ENCODE results near the gene CDCA7L.
"Not testable (repeated sequence)": the region's sequence is repeated elsewhere in the genome, so short reads cannot be mapped to it uniquely, and the experiment has no call there.

Gene CDCA7L

GRCh38 chr7:21867816-21868575, 77.7 kb downstream of the CDCA7L start:
- Histone ChIP-seq H3K4me3 (ENCODE audit: low read length) (peak overlapping the region; percentile 22; the same call in 1 of the 2 replicates), H3K27me3 (ENCODE audit: insufficient read depth, low read length) (no peaks in the 10 kb centered on the region), H3K9ac (ENCODE audit: low read depth, low read length) (peak overlapping the region; percentile 23; the same call in 1 of the 2 replicates), H3K4me1 (ENCODE audit: insufficient read depth, low read length) (peaks cover 60% of the 10 kb centered on the region), H3K27ac (ENCODE audit: low read length) (peak overlapping the region; percentile 50), H3K9me3 (ENCODE audit: insufficient read depth, low read depth, low read length) (no peaks in the 10 kb centered on the region), H3K36me3 (ENCODE audit: insufficient read depth, low read depth, low read length) (no peaks in the 10 kb centered on the region)

DNA sequence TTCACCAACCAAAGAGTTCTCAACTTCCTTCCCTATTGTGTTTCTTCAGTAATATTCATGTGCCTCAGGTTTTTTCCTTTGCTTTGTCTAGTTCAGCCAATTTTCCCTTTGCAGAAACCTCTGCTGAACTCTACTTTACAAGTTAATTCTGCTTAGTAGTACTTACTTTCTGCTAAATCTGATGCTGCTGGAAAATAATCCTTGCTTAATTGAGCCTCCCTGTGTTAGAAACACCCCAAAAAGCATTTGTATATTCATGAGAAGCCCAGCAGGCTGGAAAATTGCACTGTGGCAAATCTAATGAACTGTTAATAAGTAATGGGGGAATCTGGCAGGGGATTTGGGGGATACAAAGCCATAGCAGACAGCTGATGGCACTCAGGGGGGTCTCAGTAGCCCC, 78.5 kb downstream of the CDCA7L start:
- peak overlapping the region; percentile 50 for H3K27ac ChIP-seq (ENCODE audit: low read length)
- peak overlapping the region; percentile 23; the same call in 1 of the 2 replicates for H3K9ac ChIP-seq (ENCODE audit: low read depth, low read length)
- peak overlapping the region; percentile 22; the same call in 1 of the 2 replicates for H3K4me3 ChIP-seq (ENCODE audit: low read length)
- H3K9me3 ChIP-seq (ENCODE audit: insufficient read depth, low read depth, low read length): no peaks in the 10 kb centered on the region
- peaks cover 57% of the 10 kb centered on the region for H3K4me1 ChIP-seq (ENCODE audit: insufficient read depth, low read length)
- H3K27me3 ChIP-seq (ENCODE audit: insufficient read depth, low read length): no peaks in the 10 kb centered on the region
- H3K36me3 ChIP-seq (ENCODE audit: insufficient read depth, low read depth, low read length): no peaks in the 10 kb centered on the region

DNA sequence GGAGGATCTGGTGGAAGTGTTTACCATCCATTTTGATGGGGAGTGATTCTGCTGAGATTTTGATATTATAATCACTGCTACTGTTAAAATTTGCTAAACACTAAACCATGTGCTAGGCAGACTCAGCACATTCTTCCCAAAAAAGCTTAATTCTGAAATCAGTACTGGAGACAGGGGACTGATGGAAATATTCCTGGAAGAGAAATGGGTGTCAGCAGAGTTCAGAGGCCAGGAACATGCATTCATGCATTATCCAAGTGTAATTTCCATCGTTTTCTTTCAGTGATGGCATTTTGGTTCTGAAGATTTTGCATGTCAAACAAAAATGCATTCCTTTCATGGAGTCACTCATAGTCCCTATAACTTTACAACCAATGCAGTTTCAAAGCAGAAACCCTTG, 79.0 kb downstream of the CDCA7L start:
- peak overlapping the region; percentile 48 for H3K27ac ChIP-seq (ENCODE audit: low read length)

GRCh38 chr7:21865631-21866204, 80.0 kb downstream of the CDCA7L start:
- H3K27ac ChIP-seq (ENCODE audit: low read length); H3K4me3 ChIP-seq (ENCODE audit: low read length); H3K9ac ChIP-seq (ENCODE audit: low read depth, low read length); H3K27me3 ChIP-seq (ENCODE audit: insufficient read depth, low read length); H3K9me3 ChIP-seq (ENCODE audit: insufficient read depth, low read depth, low read length); H3K36me3 ChIP-seq (ENCODE audit: insufficient read depth, low read depth, low read length): not testable (repeated sequence)
- peaks cover 55% of the 10 kb centered on the region for H3K4me1 ChIP-seq (ENCODE audit: insufficient read depth, low read length)

More for the DNA sequence above, 79.0 kb downstream of the CDCA7L start:
- Histone ChIP-seq H3K4me1 (ENCODE audit: insufficient read depth, low read length) (peaks cover 57% of the 10 kb centered on the region), H3K27me3 (ENCODE audit: insufficient read depth, low read length) (no peaks in the 10 kb centered on the region), H3K9ac (ENCODE audit: low read depth, low read length) (peak overlapping the region; percentile 23; the same call in 1 of the 2 replicates), H3K36me3 (ENCODE audit: insufficient read depth, low read depth, low read length) (no peaks in the 10 kb centered on the region), H3K4me3 (ENCODE audit: low read length) (peak overlapping the region; percentile 22; the same call in 1 of the 2 replicates), H3K9me3 (ENCODE audit: insufficient read depth, low read depth, low read length) (no peaks in the 10 kb centered on the region)

DNA sequence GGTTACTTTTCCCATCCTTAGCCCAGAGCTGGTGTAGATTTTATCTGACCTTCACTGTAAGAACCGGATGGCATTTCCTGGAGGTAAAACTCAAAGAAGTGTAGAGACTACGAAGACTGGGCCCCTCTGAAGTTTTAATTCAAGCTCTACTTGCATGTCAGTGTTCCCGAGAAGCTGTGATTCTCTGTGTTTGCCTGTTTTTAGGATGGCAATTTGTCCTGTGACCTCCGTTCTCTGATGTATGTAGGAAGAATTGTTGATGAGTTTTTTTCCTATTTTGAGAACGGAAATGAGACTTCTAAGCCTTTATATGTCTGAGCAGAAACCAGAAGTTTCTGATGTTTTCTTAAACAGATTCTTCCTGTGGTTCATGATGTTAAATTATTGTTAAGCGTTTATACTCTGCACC, 94.1 kb downstream of the CDCA7L start:
- H3K27ac ChIP-seq (ENCODE audit: low read length): no peak overlapping the region
- H3K36me3 ChIP-seq (ENCODE audit: insufficient read depth, low read depth, low read length): no peaks in the 10 kb centered on the region
- no peak overlapping the region for H3K9ac ChIP-seq (ENCODE audit: low read depth, low read length)
- H3K4me1 ChIP-seq (ENCODE audit: insufficient read depth, low read length): no peaks in the 10 kb centered on the region
- H3K9me3 ChIP-seq (ENCODE audit: insufficient read depth, low read depth, low read length): no peaks in the 10 kb centered on the region; the same call in 1 of the 2 replicates
- H3K27me3 ChIP-seq (ENCODE audit: insufficient read depth, low read length): no peaks in the 10 kb centered on the region
- H3K4me3 ChIP-seq (ENCODE audit: low read length): no peak overlapping the region
